Cardiac fibroblast (primary cell): ENCODE results near the gene RTP2.
A peak's percentile ranks its signal among the peaks of the same experiment; 100 is the strongest.
"Not testable (repeated sequence)": the region's sequence is repeated elsewhere in the genome, so short reads cannot be mapped to it uniquely, and the experiment has no call there.

Experiments
- DNase-seq, 2 donors: peaks; one replicate each; pipeline versions ENCODE4 v3.0.0 to v3.0.0-alpha.2; 2010; ENCODE audit warnings: low read depth in 2 of 2
- H3K4me3 ChIP-seq, 2 donors: replicated peaks in 1 of 2; 1 replicate in 1 of 2; 2 replicates in 1 of 2; pipeline ENCODE4 v1.5.1; 2011; ENCODE audit warnings: low read depth in 2 of 2, low read length in 2 of 2, mild to moderate bottlenecking in 2 of 2, moderate library complexity in 1 of 2
- TF ChIP-seq, protein P1 (sequence below): IDR thresholded peaks from one replicate; pipeline ENCODE4 v1.5.1; 2011; ENCODE audit warnings: low read depth, mild to moderate bottlenecking, low read length, inconsistent platforms

Gene RTP2

DNA sequence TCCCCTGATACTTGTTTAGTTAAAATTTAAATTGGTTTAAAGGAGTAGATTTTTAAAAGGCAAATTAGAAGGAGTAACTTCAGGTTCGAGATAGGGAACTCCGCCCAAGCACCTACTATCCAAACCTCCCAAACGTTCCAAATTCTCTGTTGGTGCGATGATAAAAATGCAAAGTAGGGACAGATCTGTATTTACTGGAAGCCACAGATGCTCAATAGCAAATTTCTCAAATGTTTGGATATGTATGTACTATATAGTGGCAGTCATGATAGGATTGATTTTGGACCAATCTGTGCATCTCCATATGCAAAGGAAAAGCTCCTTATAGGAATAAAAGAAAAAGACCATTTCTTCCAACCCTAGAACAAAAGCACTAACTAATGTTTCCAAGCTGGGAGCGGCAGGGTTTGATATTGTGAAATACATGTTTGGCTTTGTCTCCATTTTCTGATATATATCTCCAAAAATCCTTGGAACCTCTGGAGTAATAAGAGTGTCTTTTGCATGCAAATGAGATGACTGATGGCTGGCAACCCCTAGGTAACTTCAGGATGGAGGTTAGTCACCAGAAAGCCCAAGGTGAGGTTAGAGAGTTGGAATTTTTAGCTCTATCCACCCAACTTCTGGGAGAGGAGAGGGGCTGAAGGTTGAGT is 15.6 kb downstream of the RTP2 start:
- no peak for DNase-seq
- TF ChIP-seq, protein P1, sequence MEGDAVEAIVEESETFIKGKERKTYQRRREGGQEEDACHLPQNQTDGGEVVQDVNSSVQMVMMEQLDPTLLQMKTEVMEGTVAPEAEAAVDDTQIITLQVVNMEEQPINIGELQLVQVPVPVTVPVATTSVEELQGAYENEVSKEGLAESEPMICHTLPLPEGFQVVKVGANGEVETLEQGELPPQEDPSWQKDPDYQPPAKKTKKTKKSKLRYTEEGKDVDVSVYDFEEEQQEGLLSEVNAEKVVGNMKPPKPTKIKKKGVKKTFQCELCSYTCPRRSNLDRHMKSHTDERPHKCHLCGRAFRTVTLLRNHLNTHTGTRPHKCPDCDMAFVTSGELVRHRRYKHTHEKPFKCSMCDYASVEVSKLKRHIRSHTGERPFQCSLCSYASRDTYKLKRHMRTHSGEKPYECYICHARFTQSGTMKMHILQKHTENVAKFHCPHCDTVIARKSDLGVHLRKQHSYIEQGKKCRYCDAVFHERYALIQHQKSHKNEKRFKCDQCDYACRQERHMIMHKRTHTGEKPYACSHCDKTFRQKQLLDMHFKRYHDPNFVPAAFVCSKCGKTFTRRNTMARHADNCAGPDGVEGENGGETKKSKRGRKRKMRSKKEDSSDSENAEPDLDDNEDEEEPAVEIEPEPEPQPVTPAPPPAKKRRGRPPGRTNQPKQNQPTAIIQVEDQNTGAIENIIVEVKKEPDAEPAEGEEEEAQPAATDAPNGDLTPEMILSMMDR, result no peak

GRCh38 chr3:187685948-187686347 is 16.4 kb downstream of the RTP2 start:
- DNase-seq, result no peak
- TF ChIP-seq, protein P1, result no peak
- H3K4me3 ChIP-seq, result no peak overlapping the region

More for the DNA sequence above, 15.6 kb downstream of the RTP2 start:
- no peak overlapping the region for H3K4me3 ChIP-seq

DNA sequence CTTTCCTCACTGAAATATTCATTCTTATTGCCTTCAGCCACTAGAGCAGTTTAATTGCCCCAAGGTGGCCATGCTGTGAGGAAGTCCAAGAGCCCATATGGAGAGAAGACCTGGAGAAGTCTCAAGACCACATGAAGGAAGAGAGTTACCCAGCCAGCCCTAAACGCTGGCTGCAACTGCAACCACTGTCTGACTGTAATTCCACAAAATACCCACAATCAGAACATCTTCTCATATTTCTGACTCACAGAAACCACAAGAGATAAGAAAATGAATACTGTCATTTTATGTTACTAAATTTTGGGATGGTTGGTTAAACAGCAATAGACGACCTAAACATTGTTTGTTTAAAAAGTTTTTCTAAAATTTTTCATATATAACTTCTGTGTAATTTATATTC is 17.5 kb downstream of the RTP2 start:
- DNase-seq, result peak; percentile 33
- TF ChIP-seq, protein P1, result no peak
- no peak overlapping the region for H3K4me3 ChIP-seq

- H3K4me3 ChIP-seq, result no peak overlapping the region
- TF ChIP-seq, protein P1, result no peak
- no peak for DNase-seq
Measured at GRCh38 chr3:187684444-187684843, 17.9 kb downstream of the RTP2 start.

DNA sequence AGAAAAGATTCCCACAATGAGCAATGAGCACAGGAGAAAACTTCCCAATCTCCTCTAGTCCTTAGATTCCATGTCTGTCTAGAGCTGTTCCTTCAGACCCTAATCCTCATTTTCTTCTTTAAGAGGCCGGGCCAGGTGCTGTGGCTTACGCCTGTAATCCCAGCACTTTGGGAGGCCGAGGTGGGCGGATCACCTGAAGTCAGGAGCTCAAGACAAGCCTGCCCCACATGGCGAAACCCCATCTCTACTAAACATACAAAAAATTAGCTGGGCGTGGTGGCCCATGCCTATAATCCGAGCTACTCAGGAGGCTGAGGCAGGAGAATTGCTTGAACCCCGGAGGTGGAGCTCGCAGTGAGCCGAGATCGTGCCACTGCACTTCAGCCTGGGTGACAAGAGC is 20.6 kb downstream of the RTP2 start:
- H3K4me3 ChIP-seq, DNase-seq: not testable (repeated sequence)

- peak; percentile 80 to 83 for DNase-seq
- TF ChIP-seq, protein P1, result peak; percentile 93
- no peak overlapping the region for H3K4me3 ChIP-seq
Measured at GRCh38 chr3:187679638-187680396, 22.5 kb downstream of the RTP2 start.

- TF ChIP-seq, protein P1, result peak; percentile 67
- no peak overlapping the region for H3K4me3 ChIP-seq
- peak; percentile 71 to 76 for DNase-seq
Measured at GRCh38 chr3:187678726-187679268, 23.6 kb downstream of the RTP2 start.
